Endodermal cell (in vitro differentiated cells): ENCODE results near the gene RMND1. TPM values are rescaled to one million over a fixed set of nuclear protein-coding genes. Genes with fewer than 3 reads are reported as not detected.

Source experiments
- DNase-seq: peaks from one replicate; pipeline ENCODE4 v3.0.0-alpha.2; 2017
- H3K27ac ChIP-seq: 2 replicates; pipeline ENCODE4 v1.5.1; 2013; ENCODE audit warnings: mild to moderate bottlenecking, low read depth, low read length, moderate library complexity
- H3K27me3 ChIP-seq: 2 replicates; pipeline ENCODE4 v1.6.1; 2013; ENCODE audit warnings: mild to moderate bottlenecking, low read length, moderate library complexity; ENCODE audit not compliant: insufficient read depth, control insufficient read depth, poor library complexity, severe bottlenecking
- H3K36me3 ChIP-seq: 2 replicates; pipeline ENCODE4 v1.7.0; 2013; ENCODE audit warnings: mild to moderate bottlenecking, low read length, moderate library complexity; ENCODE audit not compliant: control insufficient read depth, insufficient read depth
- H3K4me1 ChIP-seq: one replicate; pipeline ENCODE4 v1.7.0; 2013; ENCODE audit warnings: low read length; ENCODE audit not compliant: control insufficient read depth, insufficient read depth
- H3K4me3 ChIP-seq: 2 replicates; pipeline ENCODE4 v1.5.1; 2013; ENCODE audit warnings: mild to moderate bottlenecking, low read length, moderate library complexity
- H3K9ac ChIP-seq: 2 replicates; pipeline ENCODE4 v1.6.1; 2013; ENCODE audit warnings: mild to moderate bottlenecking, low read length, moderate library complexity; ENCODE audit not compliant: poor library complexity, severe bottlenecking; ENCODE audit errors: extremely low read depth
- H3K9me3 ChIP-seq: 2 replicates; pipeline ENCODE4 v1.6.1; 2013; ENCODE audit warnings: mild to moderate bottlenecking, low read length, moderate library complexity; ENCODE audit not compliant: control insufficient read depth
- H3K27ac Mint-ChIP-seq: 2 replicates; pipeline ENCODE4 v1.8.0; 2020; ENCODE audit warnings: mixed read lengths
- H3K27me3 Mint-ChIP-seq: 2 replicates; pipeline ENCODE4 v1.8.0; 2021; ENCODE audit warnings: mild to moderate bottlenecking, mixed read lengths; ENCODE audit not compliant: insufficient read depth
- H3K36me3 Mint-ChIP-seq: 2 replicates; pipeline ENCODE4 v1.8.0; 2020; ENCODE audit warnings: low read depth, mixed read lengths
- H3K4me1 Mint-ChIP-seq: 2 replicates; pipeline ENCODE4 v1.8.0; 2020; ENCODE audit warnings: mixed read lengths
- H3K4me3 Mint-ChIP-seq: 2 replicates; pipeline ENCODE4 v1.8.0; 2020; ENCODE audit warnings: mild to moderate bottlenecking, moderate library complexity, mixed read lengths
- H3K9me3 Mint-ChIP-seq: 2 replicates; pipeline ENCODE4 v1.8.0; 2020; ENCODE audit warnings: mild to moderate bottlenecking, mixed read lengths
- WGBS, 2 experiments: methylation state at CpG; one replicate each; pipeline versions ENCODE4 v1.1.5 to v1.1.7; 2013; ENCODE audit warnings: missing lambda C conversion rate in 2 of 2, mixed read lengths in 1 of 2; ENCODE audit not compliant: insufficient coverage in 1 of 2, insufficient read length in 1 of 2; 5-methylcytosine and 5-hydroxymethylcytosine counted together
- total RNA-seq, 2 donors: library from RNA; stranded (reverse); fragmentation: NEBNext Ultra II Directional in 1 of 2; extraction: Animal tissue kit (Norgen Biotek cat#: 25700) in 1 of 2; gene quantifications; 2 replicates in 1 of 2; 3 replicates in 1 of 2; pipeline ENCODE4 v1.2.1, GENCODE V29; 2021
- TF ChIP-seq, protein P1 (sequence below): fragments of 200-600 bp; sonication (generic); conservative IDR thresholded peaks from 2 replicates; pipeline ENCODE4 v1.5.0; 2021; ENCODE audit warnings: antibody characterized with exemption, mild to moderate bottlenecking

Gene RMND1
- total RNA-seq, 2 donors from 2014 or later: 40.8 to 45.4 TPM

DNA sequence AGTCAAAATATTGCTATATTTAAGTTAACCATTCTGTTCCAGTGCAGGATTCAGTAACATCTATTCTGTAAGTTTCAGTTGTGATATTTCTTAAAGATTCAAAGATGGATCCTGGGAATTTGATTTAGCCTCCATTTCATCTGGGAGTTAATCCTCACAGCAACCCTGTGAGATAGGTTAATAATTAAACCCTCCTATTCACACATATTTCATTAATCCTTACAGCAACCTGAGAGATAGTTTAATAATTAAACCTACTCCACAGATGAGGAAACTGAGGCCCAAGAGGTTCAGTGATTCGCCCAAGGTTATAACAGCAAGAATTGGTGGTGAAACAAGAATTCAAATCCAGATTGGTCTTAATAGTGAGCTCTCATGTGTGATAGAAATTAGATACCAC is 49.7 kb downstream of the RMND1 start:
- Histone ChIP-seq H3K4me3 (peak overlapping the region; percentile 50), H3K27me3 (no peaks in the 10 kb centered on the region), H3K27ac (no peak overlapping the region), H3K9me3 (no peaks in the 10 kb centered on the region), H3K4me1 (peaks cover 12% of the 10 kb centered on the region), H3K36me3 (peaks cover 70% of the 10 kb centered on the region), H3K9ac (no peak overlapping the region)
- TF ChIP-seq, protein P1, sequence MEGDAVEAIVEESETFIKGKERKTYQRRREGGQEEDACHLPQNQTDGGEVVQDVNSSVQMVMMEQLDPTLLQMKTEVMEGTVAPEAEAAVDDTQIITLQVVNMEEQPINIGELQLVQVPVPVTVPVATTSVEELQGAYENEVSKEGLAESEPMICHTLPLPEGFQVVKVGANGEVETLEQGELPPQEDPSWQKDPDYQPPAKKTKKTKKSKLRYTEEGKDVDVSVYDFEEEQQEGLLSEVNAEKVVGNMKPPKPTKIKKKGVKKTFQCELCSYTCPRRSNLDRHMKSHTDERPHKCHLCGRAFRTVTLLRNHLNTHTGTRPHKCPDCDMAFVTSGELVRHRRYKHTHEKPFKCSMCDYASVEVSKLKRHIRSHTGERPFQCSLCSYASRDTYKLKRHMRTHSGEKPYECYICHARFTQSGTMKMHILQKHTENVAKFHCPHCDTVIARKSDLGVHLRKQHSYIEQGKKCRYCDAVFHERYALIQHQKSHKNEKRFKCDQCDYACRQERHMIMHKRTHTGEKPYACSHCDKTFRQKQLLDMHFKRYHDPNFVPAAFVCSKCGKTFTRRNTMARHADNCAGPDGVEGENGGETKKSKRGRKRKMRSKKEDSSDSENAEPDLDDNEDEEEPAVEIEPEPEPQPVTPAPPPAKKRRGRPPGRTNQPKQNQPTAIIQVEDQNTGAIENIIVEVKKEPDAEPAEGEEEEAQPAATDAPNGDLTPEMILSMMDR: no peak
- Mint-ChIP-seq H3K36me3 (peaks cover 65% of the 10 kb centered on the region), H3K4me3 (peak overlapping the region; percentile 14), H3K27me3 (no peaks in the 10 kb centered on the region), H3K27ac (peak overlapping the region; percentile 33), H3K9me3 (peaks cover 3% of the 10 kb centered on the region), H3K4me1 (peaks cover 44% of the 10 kb centered on the region)
- WGBS, 2 experiments: 88 to 100% methylated on average over 1 of the region's 1 CpG
- no peak for DNase-seq

DNA sequence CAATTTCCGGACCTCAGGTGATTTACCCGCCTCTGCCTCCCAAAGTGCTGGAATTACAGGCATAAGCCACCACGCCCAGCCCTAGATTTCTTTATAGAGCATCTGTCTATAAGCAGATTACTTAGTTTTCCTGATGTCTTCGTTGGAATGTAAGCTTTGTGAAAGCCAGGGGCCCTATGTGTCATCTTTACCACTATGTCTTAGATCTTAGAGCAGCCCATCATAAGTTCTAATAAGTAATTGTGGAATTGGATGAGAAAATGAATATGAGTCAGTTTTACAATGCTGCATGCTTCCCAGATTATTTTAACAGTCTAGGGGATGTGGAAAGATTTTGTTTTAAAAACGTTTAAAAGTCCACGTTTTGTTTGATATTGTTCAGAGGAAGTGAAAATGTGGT is 51.5 kb downstream of the RMND1 start:
- WGBS, 2 experiments: 95 to 98% methylated on average over 4 to 6 of the region's 6 CpGs
- Mint-ChIP-seq H3K27me3 (no peaks in the 10 kb centered on the region), H3K4me1 (peaks cover 45% of the 10 kb centered on the region), H3K27ac (no peak overlapping the region), H3K9me3 (peaks cover 3% of the 10 kb centered on the region), H3K36me3 (peaks cover 54% of the 10 kb centered on the region), H3K4me3 (no peak overlapping the region)
- Histone ChIP-seq H3K4me3 (no peak overlapping the region), H3K27ac (no peak overlapping the region), H3K27me3 (no peaks in the 10 kb centered on the region), H3K36me3 (peaks cover 61% of the 10 kb centered on the region), H3K9ac (no peak overlapping the region), H3K4me1 (peaks cover 12% of the 10 kb centered on the region), H3K9me3 (no peaks in the 10 kb centered on the region)
- TF ChIP-seq, protein P1: no peak
- no peak for DNase-seq

DNA sequence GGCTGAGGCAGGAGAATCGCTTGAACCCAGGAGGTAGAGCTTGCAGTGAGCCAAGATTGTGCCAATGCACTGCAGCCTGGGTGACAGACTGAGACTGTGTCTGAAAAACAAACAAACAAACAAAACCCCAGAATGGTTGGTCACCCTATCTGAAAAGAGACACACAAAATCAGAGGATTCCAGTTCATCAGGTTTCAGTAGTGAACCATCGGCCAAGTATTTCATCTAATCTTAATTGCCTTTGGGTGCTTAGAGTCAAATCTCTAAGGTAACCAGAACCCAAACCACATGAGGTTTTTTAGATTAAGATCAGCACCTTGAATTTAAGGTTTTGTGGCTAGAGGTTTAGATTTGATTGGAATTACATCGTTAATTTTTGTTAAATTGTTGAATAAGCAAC is 52.2 kb downstream of the RMND1 start:
- Histone ChIP-seq H3K36me3 (peaks cover 61% of the 10 kb centered on the region), H3K9ac (no peak overlapping the region), H3K27me3 (no peaks in the 10 kb centered on the region), H3K4me1 (peaks cover 12% of the 10 kb centered on the region), H3K27ac (no peak overlapping the region), H3K9me3 (no peaks in the 10 kb centered on the region), H3K4me3 (no peak overlapping the region)
- TF ChIP-seq, protein P1: no peak
- 89 to 93% methylated on average over 3 of the region's 3 CpGs for WGBS, 2 experiments
- Mint-ChIP-seq H3K27ac (peak overlapping the region; percentile 77), H3K4me1 (peaks cover 48% of the 10 kb centered on the region), H3K36me3 (peaks cover 55% of the 10 kb centered on the region), H3K27me3 (no peaks in the 10 kb centered on the region), H3K4me3 (no peak overlapping the region), H3K9me3 (peaks cover 3% of the 10 kb centered on the region)
- no peak for DNase-seq
